ENCODE data around the gene DEGS2.

DNA sequence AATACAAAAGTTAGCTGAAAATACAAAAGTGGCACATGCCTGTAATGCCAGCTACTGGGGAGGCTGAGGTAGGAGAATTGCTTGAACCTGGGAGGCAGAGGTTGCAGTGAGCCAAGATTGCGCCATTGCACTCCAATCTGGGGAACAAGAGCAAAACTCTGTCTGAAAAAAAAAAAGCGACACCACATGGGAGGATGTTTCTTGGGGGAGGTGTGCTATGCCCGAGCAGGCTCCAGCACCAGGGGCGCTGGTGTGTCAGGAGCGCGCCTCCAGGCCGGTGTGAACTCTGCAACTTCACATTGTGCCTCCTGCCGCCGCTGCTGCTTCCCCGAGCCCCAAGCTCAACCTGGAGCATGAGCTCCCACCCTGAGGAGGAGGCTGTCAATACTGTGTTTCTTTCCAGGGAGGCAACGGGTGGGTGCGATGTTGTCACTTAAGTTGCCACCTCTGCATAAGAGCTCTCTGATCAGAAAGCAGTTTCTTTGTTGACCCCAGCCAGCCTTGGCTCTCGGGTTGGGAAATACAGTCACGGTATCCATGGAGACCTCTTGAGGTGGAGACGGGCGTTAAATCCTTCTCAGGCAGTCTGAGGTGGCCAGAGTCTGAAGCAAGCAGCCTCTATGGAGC lies 18.9 kb downstream of the DEGS2 start:
- TF ChIP-seq CTCF (IDR thresholded peaks at IDR 0.05) (no peak), EZH2 (IDR thresholded peaks at IDR 0.05; ENCODE audit: borderline replicate concordance, insufficient read depth, low read depth, low read length, poor library complexity, severe bottlenecking) (no peak)

Data from B cell (primary cell).